HG02852 (cell line): Measurements from ENCODE around the gene FAM241A.
"Not testable (repeated sequence)": the region's sequence is repeated elsewhere in the genome, so short reads cannot be mapped to it uniquely, and the experiment has no call there.

Experiments used
- ATAC-seq: cut with Tn5 transposase; IDR thresholded peaks from one replicate; pipeline ENCODE4 v1.9.1; 2021; ENCODE audit warnings: mild to moderate bottlenecking, moderate library complexity; ENCODE audit not compliant: unreplicated experiment

Gene FAM241A

DNA sequence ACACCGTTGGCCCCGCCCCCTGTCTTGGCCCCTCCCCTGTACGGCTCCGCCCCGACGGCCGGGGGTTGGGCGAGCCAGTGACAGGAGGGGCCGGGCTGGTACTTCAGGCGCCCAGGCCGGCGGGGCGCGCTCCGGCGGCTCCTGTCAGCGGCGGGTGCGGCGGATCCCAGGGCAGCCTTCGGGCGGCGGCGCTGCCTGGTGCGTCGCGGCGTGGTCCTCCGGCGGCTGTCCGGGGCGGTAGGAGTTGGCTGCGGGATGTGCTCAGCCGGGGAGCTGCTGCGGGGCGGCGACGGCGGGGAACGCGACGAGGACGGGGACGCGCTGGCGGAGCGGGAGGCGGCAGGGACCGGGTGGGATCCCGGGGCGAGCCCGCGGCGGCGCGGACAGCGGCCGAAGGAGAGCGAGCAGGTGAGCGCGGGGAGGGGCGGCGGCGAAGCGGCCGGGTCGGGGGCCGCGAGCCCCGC, at the start of gene FAM241A:
Gene FAM241A (plus strand): TSS at position 129 of the 464 bp plus-strand sequence. CDS start 127 bp downstream, at position 256.
- ATAC-seq: peak; percentile 88

DNA sequence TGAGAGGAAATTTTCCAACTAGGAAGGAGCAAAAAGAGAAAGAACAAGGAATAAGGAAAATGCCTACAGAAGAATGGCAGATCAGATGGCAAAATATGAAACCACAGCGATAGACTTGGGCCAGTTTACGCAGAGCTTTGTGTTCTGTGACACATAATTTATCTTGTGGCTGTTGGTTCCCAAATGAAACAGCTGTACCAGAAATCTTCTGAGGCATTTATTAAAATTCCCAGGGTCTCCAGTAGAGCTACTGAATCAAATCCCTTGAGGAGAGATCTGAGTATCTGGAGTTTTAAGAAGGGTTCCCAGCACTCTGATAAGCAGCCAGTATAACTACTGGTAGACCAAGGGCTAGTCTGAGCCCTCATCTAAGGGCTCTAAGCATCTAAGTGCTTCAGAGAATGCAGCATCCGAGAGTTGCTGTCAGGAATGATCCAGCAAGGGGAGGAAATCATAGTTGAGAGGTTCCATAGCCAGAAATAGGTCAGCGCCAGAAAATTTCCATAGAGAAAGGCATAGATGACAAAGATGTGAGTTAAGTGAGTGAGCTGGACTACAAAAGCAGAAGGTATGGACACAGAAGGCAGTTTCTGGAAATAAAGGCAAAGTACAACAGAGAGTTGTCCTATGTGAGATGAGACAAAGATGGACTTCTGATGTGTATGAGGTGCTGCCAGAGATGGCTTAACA, 46.3 kb upstream of the FAM241A start:
- ATAC-seq: no peak

DNA sequence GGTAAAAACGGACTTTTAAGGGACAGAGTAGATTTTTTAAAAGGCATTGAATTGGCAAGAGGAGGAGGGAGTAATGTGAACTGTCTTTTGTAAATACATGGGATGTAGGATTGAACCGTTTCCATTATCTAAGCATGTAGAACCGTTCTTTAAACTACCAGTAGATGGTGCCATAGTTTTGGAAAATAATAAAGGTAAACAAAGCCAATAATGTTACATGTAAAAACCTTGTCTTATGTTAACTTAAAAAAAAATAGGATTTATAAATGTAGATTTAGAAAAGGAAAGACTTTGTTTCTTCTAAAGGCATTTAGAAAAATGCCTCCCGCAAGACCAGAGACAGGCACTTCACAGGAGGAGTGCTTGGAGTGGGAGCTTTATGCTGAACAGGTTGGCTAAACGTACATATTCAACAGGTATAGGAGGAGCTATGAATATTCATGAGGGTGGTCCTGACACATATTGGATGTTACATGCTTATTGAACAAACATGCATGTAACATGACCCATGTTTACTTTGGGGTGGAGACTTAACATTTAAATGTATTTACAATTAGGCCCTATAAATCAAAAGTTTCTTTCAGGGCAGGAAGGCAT, 45.5 kb upstream of the FAM241A start:
- peak; percentile 84 for ATAC-seq

DNA sequence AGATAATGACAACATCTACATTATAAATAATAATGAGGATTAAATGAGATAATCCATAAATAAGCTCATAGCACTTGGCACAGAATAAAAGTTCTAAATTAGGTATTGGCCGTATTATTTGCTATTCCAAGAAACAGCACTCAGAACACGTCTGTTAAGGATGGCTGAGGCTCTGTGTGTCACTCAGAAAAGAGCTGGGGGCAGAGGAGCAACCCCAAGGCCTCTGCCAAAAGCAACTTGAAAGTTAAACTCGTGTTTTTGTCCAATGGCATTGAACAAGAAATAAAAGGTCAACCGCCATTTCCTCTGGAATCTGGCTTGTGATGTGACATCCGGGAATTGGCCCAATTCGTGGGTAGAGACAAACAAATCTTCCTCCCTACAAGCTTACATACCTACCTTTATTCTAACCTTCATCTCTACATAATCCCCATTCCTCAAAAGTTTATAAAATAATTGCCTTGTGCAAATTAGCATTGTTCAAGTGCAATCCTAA, 42.3 kb upstream of the FAM241A start:
- ATAC-seq: no peak

DNA sequence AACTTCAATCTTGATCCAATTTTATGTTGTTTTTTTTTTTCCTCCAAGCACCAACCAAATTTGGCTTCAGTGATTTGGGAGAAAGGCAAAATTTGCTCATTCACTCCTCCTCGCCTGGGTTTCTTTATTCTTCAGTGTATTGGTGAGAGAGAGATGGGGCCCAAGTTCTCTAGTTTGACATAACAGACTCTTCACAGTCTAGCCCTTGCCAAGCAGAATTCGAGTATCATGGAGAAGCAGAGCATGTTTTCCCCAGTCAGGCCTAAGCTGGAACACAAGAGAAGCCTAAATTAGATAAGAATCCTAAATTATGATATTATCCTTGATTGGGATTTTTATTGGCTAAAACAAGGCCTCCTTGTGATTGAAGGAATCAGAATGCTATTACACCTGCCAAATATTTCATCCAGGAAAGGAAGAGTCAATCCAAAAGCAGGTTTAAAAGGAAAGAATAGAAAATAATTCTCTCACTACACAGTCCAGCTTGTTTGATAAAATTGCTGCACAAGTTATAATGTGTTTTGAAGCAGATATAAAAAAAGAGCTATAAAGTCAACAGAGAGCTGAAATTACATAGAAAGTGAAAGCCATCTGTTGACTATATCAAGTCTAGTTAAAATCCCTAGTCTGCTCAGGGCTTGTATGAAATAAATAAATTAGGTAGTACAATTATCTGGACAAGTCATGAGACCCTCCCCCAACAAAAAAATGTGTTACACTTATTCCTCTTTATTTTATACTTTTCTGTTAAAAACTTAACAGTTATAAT, 39.9 kb upstream of the FAM241A start:
- ATAC-seq: no peak

DNA sequence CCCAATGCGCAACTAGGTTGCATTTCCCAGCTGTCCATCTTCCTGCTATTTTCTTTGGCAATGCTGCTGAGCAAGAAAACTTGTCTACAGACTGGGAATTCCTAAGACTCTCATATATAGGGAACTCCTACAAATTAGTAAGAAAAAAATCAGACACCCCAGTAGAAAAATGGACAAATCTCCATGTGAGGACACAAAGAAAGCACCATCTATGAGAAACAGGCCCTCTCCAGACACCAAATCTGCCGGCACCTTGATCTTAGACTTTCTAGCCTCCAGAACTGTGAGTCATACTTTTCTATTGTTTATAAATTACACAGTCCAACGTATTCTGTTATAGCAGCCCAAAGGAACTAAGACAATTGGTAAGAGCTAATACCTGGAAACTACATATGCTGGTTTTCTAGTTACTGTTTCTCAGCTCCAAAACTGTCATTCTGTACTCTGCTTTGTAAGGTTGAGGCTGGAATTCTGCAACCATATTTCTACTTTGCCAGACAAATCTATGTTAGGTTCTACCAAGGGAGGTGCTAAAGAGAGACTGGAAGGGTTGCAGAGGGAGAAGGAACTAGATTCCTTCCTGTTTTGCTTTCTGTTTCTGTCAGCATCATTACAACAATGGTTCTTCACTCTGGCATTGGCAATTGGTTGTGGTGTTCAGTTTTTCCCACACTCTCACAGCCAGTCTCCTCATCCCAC, 35.7 kb upstream of the FAM241A start:
- ATAC-seq: peak; percentile 83

DNA sequence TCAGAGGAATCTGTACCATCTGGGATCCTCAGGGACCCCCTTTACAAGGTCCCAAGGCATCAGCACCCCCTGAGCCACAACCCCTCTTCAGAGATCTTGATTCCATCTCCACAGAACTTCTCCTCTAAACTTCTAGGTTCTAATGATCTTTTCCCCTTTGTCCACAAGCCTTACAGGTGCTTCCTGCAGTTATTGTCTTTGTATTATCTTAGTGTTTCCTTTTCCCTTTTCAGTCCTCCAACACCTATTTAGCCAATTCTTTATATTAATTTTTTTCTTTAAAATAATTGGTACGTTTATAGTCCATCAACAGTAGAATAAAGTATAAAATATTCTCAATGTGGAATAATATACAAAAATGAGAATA, 35.2 kb upstream of the FAM241A start:
- ATAC-seq: no peak

DNA sequence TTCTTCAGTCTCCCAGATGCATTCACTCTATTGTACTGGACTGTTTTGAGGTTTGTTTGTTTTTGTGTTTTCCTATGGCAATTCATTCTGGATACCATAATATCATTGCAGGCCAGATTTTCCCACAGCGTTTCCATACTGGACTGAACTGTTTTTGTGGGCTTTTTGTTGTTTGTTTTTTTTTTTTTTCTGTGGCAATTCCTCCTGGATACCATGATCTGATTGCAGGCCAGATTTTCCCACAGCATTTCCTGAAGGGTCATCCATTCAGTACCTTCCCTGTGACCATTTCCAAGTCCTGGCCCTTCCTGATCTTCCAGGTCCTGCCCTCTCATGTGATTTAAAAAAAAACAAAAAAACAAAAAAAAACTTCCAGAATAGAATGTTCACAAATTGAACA, 33.9 kb upstream of the FAM241A start:
- no peak for ATAC-seq

DNA sequence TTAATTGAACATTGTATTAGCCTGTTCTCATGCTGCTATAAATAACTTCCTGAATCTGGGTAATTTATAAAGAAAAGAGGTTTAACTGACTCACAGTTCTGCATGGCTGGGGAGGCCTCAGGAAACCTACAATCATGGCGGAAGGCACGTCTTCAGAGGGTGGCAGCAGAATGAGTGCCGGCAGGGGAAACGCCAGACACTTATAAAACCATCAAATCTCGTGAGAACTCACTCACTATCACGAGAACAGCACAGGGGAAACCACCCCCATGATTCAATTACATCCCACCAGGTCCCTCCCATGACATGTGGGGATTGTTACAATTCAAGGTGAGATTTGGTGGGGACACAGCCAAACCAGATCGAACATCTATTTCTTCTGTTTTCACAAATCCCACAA, 33.2 kb upstream of the FAM241A start:
- ATAC-seq: not testable (repeated sequence)

DNA sequence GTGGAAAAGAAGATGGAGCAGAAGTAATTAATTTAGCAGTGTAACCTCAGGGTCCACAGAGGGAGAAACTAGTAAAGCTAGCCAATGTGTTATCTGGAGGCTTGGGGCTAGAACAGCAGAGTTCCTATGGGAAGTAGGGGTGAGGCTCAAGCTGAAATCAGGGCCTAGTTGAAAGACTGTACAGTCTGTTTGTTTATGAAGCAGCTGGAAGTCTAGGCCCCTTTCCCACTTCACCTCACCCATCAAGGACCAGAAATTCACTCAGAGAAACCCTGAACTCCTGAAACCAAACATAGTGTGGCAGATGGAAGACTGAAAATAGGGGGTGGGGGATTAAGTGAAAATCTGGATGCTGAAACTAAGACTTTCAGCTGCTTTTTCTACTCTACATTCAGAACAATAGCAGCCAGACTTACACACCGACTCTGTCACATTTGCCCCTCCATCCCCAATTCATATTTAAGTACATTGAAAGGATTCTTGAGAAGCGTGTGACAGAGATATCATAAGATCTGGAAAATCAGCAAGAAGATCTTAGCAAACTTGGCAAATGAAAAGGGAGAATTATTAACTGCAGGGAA, 32.6 kb upstream of the FAM241A start:
- no peak for ATAC-seq

DNA sequence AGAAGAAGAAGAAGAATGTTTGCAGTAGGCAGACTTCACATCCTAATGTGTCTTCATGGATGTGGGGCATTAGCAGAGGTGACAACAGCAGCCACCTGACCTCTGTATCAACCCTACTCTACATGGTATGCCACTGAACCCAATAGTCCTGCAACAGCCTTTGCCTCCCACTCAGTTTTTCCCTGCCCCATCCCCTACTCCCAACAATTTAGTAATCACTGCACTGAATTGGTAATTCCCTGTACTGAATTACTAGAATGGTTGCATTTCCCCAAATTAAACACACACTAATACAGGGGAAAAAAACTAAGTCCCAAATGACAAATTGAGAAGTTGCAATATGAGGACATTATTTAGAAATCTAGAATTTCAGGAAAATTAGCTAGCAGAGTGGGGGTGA, 31.4 kb upstream of the FAM241A start:
- ATAC-seq: no peak

DNA sequence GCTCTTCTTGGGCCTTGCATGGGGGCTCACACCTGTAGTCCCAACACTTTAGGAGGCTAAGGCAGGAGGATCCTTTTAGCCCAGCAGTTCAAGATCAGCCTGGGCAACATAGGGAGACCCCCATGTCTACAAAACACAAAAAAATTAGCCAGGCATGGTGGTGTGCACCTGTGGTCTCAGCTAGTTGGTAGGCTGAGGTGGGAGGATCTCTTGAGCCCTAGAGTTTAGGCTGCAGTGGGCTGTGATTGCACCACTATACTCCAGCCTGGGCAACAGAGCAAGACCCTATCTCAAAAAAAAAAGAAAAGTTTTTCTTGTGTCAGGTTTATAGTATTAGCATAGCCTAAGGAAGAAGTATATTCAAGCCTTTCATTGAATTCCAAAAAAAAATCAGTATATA, 30.8 kb upstream of the FAM241A start:
- ATAC-seq: no peak

DNA sequence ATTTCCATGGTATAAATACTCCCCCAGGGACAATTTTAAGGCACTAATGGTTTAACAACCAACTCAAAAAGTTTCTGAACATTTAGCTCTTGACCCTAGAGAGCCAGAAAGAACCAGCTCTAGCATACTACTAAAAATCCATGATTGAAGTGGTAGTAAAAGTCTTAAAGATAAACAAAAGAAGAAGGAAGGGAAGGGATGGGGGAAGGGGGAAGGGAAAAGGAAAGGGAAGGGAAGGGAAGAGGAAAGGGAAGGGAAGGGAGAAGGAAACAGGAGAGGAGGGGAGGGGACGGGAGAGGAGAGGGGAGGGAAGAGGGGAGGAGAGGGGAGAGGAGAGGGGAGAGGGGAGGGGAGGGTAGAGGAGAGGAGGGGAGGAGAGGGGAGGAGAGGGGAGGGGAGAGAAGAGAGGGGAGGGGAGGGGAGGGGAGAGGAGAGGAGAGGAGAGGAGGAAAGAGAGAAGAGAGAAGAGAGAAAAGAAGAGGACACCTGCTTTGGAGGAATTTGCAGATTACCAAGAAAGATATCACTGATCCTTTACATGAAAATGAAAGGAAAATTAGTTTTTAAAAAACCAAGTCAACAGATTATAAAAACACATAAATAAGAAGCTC, 26.4 kb upstream of the FAM241A start:
- no peak for ATAC-seq

DNA sequence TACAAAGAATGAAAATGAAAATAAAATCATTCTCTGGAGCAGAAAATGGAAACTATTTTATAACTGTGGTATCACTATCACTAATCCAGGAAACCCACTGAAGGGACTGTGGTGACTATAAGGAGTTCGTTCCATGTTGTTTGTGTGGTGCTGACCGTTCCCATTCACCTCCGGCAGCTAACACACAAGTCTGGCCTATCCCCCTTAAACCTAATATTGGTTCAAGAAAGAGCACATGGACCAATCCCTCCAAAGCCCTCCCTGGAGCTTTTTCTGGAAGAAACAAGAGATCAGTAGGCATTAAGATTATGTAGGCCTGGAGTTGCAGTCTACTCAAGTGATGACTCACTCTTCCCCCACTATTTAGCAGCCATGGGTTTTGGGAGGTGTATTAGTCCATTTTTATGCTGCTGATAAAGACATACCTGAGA, 25.9 kb upstream of the FAM241A start:
- peak; percentile 91 for ATAC-seq

DNA sequence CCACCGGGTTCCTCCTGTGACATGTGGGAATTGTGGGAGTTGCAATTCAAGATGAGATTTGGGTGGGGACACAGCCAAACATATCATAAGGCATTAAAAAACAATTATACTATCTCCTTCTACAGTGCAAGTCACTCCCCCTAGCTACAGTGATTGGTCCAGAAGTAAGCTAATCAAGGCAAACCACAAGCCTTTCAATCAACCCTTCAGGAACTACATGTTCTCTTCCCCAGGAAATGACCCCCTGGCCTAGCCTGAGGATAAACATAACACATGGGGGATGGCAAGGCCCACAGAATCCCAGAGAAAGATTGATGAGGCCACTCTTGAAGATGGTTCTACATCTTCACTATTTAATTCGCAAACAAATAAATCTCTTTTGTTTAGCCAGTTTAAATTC, 25.2 kb upstream of the FAM241A start:
- ATAC-seq: no peak

DNA sequence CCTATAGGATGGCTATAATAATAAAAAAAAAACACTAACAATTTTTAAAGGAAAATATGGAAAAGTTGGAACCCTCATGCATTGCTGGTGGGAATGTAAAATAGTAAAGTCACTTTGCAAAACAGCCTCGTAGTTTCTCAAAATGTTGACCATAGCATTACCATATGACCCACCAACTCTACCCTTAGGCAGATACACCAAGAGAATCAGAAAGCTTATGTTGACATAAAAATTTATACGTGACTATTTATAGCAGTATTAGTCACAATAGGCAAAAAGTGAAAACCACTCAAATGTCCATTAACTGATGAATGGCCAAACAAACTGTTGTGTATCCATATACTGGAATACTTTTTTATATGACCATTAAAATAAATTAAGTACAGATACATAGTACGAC, 19.8 kb upstream of the FAM241A start:
- ATAC-seq: no peak

DNA sequence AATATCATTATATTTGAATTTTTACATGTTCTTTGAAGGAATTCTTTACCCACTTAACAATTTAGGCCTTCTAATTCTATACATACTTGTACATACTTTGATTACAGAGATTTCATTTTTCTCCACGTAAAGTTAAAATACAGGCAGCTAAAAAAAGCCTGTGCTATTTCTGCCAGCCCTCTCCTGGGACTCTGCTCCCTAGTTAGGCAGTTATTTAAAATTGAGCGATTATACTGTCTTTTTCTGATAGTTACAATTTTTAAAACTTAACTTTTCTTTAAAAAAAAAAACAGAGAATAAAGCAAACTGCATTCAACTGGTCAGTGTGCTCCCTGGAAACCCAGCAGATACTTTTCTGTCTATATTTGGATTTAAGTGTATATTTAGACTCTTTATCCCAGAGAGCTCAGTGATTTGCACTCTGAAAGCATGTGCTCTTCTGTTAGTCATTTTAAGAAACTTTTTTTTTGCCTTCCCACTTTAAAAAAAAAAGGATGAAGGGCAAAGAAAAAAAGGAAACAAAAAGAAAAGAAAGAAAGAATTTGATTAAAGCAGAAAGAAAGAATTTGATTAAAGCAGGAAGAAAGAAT, 18.1 kb upstream of the FAM241A start:
- no peak for ATAC-seq

DNA sequence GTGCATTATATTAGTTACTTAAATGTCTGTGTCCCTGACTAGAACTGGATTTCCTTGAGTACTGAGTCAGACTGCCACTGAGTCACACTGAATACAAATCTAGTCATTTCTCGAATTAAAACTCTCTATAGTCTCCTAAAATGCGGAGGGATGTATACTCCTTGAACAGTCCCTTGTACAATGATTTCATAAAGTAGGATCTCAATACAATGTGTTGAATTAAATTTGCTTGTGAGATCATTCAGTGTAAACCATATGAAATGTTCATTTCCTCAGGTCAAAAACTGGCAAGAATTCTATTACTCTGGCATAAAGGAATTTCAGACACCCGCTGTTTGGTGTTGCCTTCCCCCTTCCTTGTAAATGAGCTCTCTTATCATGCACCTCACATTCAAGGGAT, 17.5 kb upstream of the FAM241A start:
- no peak for ATAC-seq

DNA sequence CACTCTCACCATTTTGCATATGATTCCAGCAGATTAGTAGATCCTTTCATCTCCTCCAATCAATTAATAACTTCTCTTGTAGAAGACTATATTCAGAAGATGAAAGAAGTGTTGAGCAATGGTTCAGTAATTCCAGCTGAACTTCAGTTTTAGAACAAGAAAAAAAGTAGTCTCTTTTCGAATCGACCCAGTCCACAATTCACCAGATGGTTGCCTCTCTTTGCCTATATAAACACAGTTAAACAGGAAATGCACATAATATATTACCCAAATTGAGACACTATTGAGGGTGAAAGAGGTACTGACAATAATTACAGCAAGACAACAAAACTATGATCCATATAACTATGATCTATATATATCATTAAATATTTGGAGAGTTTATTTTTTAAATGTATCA, 16.8 kb upstream of the FAM241A start:
- ATAC-seq: peak; percentile 44

DNA sequence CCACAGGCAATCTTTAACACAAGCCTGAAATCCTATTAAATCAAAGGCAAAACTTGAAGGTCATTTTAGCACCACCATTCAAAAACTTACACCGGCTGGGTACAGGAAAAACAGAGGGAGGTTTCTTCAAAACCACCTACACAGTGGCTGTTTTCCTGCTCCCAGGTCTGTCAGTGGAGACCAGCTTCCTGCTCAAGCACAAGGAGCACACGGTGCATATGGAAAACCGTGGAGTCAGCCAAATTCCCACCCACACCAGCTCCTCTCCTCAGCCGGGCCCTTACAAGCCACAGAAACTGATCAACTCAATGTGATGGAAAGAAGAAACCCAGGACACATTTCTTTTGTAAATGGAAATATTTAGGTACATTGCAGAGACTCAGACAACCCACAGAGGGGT, 14.3 kb upstream of the FAM241A start:
- ATAC-seq: no peak
